CMK (cell line): ENCODE results near the gene BPIFA3.
"Not testable (repeated sequence)": the region's sequence is repeated elsewhere in the genome, so short reads cannot be mapped to it uniquely, and the experiment has no call there.

Source experiments
- DNase-seq: peaks from one replicate; pipeline ENCODE4 v3.0.0-alpha.2; 2010; ENCODE audit warnings: low read depth

The BPIFA3 gene

DNA sequence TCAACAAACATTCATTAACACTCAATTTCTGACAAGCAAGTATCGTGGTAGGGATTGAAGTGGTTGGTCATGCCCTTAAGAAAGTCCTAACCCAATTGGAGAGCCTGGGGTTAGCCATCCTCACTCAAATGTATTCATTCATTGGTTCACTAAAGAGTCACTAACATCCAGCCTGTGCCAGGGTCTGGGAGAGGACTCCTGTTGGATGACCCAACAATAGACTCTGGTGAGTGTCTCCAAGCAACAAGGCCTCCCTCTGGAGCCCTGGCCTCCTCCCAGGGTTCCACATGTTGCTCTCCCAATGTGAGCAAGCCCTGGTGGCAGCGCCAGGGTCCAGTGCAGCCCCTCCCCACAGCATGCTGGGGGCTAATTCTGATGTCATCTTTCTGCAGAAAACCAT lies at the start of gene BPIFA3:
Gene BPIFA3, plus strand, starts transcription at position 301 of the 400 bp plus-strand sequence. CDS start 185 bp downstream, outside the sequence.
- no peak for DNase-seq

GRCh38 chr20:33167859-33168258 lies 49.3 kb upstream of the BPIFA3 start, which contains the start of gene BPIFA2:
BPIFA2 (plus strand) TSS chr20:33168159; CDS start chr20:33169146, 987 bp downstream.
- DNase-seq: no peak

- DNase-seq: peak; percentile 18
Observed at GRCh38 chr20:33169176-33169794, 47.9 kb upstream of the BPIFA3 start.

- no peak for DNase-seq
Observed at GRCh38 chr20:33172781-33173180, 44.4 kb upstream of the BPIFA3 start.

GRCh38 chr20:33175123-33175522 lies 42.0 kb upstream of the BPIFA3 start:
- DNase-seq: no peak

DNA sequence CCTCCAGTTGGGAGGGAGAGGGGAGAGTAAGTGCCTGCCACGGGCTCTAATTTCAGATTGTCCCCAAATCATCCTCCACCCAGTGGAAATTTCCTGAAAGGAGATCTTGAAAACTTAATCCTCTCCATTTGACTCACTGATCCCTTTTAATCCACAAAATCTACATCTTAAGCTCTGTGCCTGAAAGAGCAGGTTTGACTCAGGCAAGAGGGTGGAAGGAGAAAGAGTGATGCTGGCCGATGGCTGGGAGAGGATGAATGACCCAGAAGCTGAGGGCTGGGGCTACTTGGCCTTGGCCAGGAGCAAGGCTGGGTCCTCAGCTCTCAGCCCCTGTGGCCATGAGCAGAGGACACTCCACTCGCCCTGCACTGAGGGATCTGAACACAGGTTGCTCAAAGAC lies 41.1 kb upstream of the BPIFA3 start:
- no peak for DNase-seq

DNA sequence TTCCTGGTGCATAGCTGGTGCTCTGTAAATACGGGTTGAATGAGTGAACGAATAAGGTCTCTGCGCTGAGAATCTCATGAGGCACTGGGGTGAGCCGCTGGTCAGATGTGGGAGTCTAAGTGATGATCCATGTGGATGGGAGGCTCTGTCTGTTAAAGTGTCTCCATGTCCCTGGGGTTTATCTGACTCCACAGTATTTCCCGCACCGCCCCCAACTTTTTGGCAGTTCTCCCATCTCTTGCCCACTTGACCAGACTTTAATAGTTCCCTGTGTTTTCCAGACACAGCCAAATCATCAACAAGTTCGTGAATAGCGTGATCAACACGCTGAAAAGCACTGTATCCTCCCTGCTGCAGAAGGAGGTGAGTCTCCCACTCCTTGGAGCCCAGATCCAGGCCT lies 39.3 kb upstream of the BPIFA3 start:
- no peak for DNase-seq

GRCh38 chr20:33178726-33179125 lies 38.4 kb upstream of the BPIFA3 start:
- DNase-seq: no peak

GRCh38 chr20:33180169-33180568 lies 37.0 kb upstream of the BPIFA3 start:
- no peak for DNase-seq

DNA sequence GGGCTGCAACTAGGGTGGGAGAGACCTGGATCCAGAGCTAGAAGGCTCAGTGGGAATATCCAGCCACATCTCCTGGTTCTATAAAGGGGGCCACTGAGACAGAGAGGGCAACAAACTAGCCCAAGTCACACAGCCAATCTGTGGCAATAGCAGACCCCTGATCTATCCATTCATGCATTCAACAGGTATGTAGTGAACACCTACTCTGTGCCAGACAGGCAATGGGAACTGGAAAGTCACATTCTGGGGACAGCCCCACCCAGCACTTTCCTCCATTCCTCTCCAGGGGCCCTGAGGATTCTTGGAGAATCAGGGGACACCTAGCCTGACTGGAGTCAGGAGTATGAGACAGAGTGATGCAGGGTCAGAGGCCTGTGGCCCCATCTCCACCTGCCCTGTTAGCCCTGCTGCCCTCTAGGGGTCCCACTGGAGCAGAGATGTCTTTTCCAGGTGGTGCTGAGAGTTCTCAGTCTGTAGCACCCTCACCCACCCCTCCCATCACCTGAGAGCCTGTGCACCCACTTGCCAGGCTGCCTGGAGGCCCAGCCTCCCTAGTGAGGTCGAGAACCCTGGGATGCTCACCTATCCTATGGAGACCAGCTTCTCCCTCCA lies 35.6 kb upstream of the BPIFA3 start:
- DNase-seq: no peak

- DNase-seq: peak; percentile 5
Observed at GRCh38 chr20:33183312-33183711, 33.8 kb upstream of the BPIFA3 start.

DNA sequence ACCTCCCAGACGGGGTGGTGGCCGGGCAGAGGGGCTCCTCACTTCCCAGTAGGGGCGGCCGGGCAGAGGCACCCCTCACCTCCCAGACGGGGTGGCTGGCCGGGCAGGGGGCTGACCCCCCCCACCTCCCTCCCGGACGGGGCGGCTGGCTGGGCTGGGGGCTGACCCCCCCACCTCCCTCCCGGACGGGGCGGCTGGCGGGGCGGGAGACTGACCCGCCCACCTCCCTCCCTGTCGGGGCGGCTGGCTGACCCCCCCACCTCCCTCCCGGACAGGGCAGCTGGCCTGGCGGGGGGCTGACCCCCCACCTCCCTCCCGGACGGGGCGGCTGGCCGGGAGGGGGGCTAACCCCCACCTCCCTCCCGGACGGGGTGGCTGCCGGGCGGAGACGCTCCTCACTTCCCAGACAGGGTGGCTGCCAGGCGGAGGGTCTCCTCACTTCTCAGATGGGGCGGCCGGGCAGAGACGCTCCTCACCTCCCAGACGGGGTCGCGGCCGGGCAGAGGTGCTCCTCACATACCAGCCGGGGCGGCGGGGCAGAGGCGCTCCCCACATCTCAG lies 32.0 kb upstream of the BPIFA3 start:
- DNase-seq: not testable (repeated sequence)

- no peak for DNase-seq
Observed at GRCh38 chr20:33187491-33187890, 29.7 kb upstream of the BPIFA3 start.

DNA sequence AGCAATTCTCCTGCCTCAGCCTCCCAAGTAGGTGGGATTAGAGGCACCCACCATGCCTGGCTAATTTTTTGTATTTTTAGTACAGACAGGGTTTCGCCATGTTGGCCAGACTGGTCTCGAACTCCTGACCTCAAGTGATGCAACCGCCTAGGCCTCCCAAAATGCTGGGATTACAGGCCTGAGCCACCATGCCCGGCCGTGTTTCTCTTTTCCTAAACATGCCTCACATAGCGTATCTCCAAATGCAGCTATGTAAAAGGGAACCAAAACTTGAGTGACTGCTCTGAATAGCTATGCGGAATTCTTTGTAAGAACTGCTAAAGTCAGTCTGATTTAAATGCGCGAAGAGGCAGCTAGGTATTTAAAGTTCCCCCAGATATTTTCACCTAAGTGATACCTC lies 28.7 kb upstream of the BPIFA3 start:
- DNase-seq: no peak

DNA sequence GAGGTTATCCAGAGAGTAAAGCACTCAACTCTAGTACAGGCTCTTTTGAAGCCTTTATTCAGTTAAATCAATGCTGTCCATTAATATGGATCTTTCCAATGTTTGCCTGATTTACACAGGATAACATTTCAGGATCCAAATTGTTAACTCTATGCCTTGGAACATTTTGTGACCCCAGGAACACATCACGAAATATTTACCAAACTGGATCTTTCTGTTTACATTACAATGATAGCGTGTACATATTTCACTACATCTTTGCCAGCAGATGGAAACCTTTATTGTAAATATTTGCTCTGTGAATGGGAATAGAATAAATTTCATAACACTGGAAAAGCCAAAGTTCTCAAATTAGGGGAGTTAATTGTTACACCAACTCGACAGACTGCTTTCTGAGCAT lies 25.7 kb upstream of the BPIFA3 start:
- DNase-seq: no peak

DNA sequence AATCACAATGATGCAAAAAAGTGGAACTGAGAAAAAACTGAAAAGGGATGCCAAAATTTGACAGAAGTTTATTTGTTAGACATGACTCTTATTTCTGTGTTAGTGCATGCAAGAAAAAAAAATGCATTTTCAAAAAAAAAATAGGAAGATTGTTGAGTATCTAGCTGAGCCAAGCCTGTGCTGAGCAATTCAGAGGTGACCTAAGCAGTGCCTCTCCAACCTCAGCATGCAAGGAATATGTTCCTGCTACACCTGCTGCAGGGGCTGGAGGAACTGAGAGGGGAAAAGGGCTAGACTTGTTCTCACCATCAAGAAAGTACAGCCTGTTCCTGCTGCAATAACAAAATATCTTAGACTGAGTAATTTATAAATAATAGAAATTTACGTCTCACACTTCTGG lies 25.2 kb upstream of the BPIFA3 start:
- DNase-seq: no peak

DNA sequence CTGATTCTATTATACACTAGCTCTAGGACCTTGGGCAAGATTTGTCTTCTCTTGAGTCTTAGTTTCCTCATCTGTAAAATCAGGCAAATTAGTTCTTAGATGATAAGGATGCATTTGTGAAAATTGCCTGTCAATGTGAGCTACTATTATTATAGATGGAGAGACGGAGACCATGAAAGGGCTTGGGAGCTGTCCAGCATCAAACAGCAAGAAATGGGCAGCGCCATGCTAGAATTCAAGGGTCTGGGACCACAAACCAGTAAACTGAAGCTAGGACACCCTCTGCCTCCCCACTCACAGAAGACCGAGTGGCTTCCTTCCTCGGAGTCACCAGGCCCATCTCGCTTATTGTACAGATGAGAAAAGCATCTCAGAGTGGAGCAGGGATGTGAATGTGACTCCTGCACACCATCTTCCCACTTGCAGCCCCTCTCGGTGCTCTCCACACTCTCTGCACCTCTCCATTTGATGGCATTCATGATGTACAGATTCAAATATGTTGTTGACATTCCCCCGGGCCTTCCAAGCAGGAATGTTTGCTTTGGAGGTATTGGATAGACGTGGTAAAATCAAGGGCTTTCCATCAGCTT lies 24.1 kb upstream of the BPIFA3 start:
- no peak for DNase-seq

GRCh38 chr20:33199026-33199425 lies 18.1 kb upstream of the BPIFA3 start:
- no peak for DNase-seq

GRCh38 chr20:33202451-33202850 lies 14.7 kb upstream of the BPIFA3 start:
- DNase-seq: no peak

GRCh38 chr20:33203444-33203843 lies 13.7 kb upstream of the BPIFA3 start:
- DNase-seq: no peak

GRCh38 chr20:33209789-33210188 lies 7.4 kb upstream of the BPIFA3 start:
- DNase-seq: no peak

DNA sequence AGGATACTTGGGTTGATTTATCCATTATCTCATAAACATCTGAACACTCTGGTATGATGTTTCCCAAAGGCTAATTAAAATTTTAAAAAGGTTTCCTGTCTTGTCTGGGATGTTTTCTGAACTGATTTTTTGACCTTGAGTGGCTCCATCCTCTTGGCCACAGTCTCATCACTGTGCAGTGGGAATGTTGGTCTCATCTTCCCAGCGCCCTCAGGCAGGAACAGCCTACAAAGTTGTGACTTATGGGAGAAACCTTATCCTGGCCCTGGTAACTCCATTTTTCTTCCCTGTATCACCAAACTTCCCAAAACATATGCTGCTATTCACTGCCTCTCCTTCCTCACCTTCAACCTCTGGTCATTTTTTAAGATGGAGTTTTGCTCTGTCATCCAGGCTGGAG lies 6.8 kb upstream of the BPIFA3 start:
- DNase-seq: no peak

DNA sequence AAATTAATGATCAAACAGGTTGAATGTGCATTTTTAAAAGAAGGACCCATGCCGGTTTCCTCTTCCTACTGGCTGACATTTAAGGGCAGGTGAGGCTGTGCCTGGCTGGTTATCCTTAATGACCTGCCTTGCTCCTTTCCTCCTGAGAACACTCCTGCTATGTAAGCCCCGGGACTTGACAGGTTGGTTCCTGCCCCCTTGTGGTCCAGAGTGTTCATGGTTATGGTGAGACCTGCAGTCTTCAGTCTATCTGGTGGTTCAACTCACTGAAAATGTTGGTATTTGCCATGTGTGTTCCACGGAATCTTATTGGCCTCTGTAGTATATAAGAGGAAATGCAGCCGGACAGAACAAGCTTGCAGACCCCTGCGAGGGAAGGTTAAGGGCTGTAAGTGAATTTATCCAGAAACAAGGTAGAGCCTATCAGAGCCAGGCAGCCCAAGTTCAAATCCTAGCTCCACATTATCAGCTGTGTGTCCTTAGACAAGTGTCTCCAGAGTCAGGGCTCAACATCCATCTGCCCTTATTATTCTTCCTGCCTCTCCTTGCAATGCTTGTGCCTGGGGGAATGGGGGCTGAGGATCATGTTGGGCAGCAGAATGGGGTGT lies 5.2 kb upstream of the BPIFA3 start:
- peak; percentile 18 for DNase-seq
